Breast epithelium (tissue), 3 donors: ENCODE results near the gene ACAA1.

Source experiments
- POLR2A ChIP-seq: fragments of 450-650 bp; IDR thresholded peaks from one replicate; pipeline ENCODE4 v1.6.1; 2016; ENCODE audit warnings: antibody characterized with exemption, mild to moderate bottlenecking, moderate library complexity
- TF ChIP-seq, protein P1 (sequence below), 3 donors: fragments of 450-650 bp; IDR thresholded peaks; one replicate each; pipeline ENCODE4 v1.5.1; 2016 to 2017; ENCODE audit warnings: antibody characterized with exemption in 3 of 3, mild to moderate bottlenecking in 3 of 3, moderate library complexity in 3 of 3

DNA sequence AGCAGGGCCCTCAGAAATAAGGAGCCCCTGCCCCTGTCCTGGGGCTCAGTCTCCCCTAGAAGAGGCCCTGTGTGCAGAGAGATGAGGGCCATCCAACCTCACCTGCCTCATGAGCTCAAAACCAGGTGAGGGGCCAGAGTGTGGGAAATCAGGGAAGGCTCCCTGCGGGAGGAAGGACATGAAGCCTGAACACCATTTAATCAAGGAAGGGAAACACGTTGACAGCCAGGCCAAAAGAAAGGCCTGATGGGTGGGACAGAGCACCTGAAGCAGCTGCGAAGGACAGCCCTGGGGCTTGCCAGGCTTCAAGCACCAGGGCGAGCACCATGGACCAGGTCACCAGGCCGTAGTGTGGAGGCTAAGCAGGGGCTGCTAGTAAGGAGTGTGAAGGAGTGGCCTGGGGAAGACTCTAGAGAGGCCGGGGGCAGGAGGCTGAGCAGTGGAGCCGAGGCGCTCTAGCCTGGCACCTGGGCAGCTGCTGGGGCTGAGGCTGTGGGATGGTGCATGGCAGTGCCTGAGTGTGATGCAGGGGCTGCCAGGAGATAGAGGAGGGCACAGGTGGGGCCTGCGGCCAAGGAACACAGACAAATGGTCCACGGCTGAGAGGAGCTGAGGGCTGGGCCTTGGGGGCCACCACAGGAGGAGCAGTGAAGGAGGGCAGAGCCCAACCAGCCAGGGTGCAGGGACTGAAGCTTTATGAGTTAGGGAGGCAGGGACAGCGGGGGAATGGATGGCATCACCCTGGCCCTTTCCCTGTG, 16.1 kb downstream of the ACAA1 start:
- TF ChIP-seq, protein P1, sequence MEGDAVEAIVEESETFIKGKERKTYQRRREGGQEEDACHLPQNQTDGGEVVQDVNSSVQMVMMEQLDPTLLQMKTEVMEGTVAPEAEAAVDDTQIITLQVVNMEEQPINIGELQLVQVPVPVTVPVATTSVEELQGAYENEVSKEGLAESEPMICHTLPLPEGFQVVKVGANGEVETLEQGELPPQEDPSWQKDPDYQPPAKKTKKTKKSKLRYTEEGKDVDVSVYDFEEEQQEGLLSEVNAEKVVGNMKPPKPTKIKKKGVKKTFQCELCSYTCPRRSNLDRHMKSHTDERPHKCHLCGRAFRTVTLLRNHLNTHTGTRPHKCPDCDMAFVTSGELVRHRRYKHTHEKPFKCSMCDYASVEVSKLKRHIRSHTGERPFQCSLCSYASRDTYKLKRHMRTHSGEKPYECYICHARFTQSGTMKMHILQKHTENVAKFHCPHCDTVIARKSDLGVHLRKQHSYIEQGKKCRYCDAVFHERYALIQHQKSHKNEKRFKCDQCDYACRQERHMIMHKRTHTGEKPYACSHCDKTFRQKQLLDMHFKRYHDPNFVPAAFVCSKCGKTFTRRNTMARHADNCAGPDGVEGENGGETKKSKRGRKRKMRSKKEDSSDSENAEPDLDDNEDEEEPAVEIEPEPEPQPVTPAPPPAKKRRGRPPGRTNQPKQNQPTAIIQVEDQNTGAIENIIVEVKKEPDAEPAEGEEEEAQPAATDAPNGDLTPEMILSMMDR (IDR thresholded peaks at IDR 0.05) = no peak
- TF ChIP-seq POLR2A = no peak
